Measurements from ENCODE around the gene MORN1.

MORN1 gene

GRCh38 chr1:2344744-2345296 is 46.5 kb downstream of the MORN1 start:
- TF ChIP-seq CSDC2 (CRISPR knock-in tag; IDR thresholded peaks at IDR 0.05), result no peak
- TF ChIP-seq, protein P1, sequence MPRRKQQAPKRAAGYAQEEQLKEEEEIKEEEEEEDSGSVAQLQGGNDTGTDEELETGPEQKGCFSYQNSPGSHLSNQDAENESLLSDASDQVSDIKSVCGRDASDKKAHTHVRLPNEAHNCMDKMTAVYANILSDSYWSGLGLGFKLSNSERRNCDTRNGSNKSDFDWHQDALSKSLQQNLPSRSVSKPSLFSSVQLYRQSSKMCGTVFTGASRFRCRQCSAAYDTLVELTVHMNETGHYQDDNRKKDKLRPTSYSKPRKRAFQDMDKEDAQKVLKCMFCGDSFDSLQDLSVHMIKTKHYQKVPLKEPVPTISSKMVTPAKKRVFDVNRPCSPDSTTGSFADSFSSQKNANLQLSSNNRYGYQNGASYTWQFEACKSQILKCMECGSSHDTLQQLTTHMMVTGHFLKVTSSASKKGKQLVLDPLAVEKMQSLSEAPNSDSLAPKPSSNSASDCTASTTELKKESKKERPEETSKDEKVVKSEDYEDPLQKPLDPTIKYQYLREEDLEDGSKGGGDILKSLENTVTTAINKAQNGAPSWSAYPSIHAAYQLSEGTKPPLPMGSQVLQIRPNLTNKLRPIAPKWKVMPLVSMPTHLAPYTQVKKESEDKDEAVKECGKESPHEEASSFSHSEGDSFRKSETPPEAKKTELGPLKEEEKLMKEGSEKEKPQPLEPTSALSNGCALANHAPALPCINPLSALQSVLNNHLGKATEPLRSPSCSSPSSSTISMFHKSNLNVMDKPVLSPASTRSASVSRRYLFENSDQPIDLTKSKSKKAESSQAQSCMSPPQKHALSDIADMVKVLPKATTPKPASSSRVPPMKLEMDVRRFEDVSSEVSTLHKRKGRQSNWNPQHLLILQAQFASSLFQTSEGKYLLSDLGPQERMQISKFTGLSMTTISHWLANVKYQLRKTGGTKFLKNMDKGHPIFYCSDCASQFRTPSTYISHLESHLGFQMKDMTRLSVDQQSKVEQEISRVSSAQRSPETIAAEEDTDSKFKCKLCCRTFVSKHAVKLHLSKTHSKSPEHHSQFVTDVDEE (CRISPR knock-in tag; IDR thresholded peaks at IDR 0.05), result no peak
- ATAC-seq, result no peak

- no peak for TF ChIP-seq SNAI2 (CRISPR knock-in tag; IDR thresholded peaks at IDR 0.05)
- no peak for TF ChIP-seq TOX (CRISPR knock-in tag; IDR thresholded peaks at IDR 0.05; ENCODE audit: borderline replicate concordance)
- no peak for TF ChIP-seq ZFP3 (CRISPR knock-in tag; IDR thresholded peaks at IDR 0.05)
- TF ChIP-seq, protein P2, sequence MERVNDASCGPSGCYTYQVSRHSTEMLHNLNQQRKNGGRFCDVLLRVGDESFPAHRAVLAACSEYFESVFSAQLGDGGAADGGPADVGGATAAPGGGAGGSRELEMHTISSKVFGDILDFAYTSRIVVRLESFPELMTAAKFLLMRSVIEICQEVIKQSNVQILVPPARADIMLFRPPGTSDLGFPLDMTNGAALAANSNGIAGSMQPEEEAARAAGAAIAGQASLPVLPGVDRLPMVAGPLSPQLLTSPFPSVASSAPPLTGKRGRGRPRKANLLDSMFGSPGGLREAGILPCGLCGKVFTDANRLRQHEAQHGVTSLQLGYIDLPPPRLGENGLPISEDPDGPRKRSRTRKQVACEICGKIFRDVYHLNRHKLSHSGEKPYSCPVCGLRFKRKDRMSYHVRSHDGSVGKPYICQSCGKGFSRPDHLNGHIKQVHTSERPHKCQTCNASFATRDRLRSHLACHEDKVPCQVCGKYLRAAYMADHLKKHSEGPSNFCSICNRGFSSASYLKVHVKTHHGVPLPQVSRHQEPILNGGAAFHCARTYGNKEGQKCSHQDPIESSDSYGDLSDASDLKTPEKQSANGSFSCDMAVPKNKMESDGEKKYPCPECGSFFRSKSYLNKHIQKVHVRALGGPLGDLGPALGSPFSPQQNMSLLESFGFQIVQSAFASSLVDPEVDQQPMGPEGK (CRISPR knock-in tag; IDR thresholded peaks at IDR 0.05; ENCODE audit: borderline replicate concordance), result no peak
- no peak for TF ChIP-seq BACH2 (CRISPR knock-in tag; IDR thresholded peaks at IDR 0.05; ENCODE audit: borderline replicate concordance)
- no peak for TF ChIP-seq ARNTL (CRISPR knock-in tag; IDR thresholded peaks at IDR 0.05; ENCODE audit: borderline replicate concordance, low read depth)
- TF ChIP-seq, protein P3, sequence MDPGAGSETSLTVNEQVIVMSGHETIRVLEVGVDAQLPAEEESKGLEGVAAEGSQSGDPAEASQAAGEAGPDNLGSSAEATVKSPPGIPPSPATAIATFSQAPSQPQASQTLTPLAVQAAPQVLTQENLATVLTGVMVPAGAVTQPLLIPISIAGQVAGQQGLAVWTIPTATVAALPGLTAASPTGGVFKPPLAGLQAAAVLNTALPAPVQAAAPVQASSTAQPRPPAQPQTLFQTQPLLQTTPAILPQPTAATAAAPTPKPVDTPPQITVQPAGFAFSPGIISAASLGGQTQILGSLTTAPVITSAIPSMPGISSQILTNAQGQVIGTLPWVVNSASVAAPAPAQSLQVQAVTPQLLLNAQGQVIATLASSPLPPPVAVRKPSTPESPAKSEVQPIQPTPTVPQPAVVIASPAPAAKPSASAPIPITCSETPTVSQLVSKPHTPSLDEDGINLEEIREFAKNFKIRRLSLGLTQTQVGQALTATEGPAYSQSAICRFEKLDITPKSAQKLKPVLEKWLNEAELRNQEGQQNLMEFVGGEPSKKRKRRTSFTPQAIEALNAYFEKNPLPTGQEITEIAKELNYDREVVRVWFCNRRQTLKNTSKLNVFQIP (CRISPR knock-in tag; IDR thresholded peaks at IDR 0.05; ENCODE audit: borderline replicate concordance, low read depth), result no peak
- TF ChIP-seq GLIS3 (CRISPR knock-in tag; IDR thresholded peaks at IDR 0.05), result no peak
- no peak for TF ChIP-seq ESRRG (CRISPR knock-in tag; IDR thresholded peaks at IDR 0.05)
- TF ChIP-seq, protein P1 (CRISPR knock-in tag; IDR thresholded peaks at IDR 0.05), result no peak
- ATAC-seq, result no peak
Measured at GRCh38 chr1:2344121-2344681, 47.2 kb downstream of the MORN1 start.

DNA sequence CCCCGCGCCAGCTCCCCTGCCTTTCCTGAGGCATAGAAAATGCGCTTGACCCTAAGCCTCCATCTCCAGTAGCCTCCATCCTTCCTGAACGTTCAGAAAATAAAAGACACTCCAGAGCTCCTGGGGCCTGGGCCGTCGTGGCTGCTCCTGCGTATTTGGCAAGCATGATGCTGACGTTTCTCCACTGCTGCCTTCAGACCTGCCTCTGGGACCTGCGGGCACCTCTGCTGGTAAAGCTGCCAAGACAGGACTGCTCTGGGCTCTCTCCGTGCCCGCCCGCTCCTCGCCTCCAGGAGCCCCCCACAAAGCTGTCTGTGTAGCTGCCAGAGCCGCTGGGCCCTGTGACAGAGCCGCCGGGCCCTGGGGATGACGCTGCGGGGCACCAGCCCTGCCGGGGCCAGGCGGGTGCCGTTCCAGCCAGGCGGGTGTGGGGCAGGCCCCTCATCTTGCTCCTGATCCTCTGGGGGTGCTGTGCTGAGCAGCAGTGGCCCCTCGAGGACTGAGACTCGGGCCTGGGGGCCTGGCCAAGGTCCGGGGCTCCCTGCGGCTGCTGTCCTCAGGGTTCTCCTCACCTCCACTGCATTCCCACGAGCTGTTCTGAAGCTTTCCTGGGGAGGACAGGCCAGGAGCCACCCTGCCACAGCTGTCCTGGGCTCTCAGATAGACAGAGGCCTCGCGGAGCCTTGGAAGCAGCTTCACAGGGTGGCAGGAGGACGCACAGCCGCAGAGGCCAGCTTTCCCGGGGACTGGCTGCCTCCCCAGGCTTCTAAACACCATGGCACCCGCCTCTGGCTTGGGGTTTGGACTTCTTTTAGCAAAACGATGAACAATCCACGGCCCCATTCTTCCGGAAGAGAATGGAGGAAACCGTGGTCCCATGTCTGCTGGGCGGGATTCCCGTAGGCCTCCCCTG is 48.1 kb downstream of the MORN1 start:
- no peak for TF ChIP-seq ARNTL (CRISPR knock-in tag; IDR thresholded peaks at IDR 0.05; ENCODE audit: borderline replicate concordance, low read depth)
- TF ChIP-seq, protein P1 (CRISPR knock-in tag; IDR thresholded peaks at IDR 0.05), result no peak

More for the DNA sequence above, 48.1 kb downstream of the MORN1 start:
- ATAC-seq, result no peak
